ENCODE measurements around the gene SDF4. TPM values are rescaled to one million over a fixed set of nuclear protein-coding genes. Genes with fewer than 3 reads are reported as not detected.
"Not testable (repeated sequence)": the region's sequence is repeated elsewhere in the genome, so short reads cannot be mapped to it uniquely, and the experiment has no call there.

SDF4 gene
- total RNA-seq, 1 experiment from 2014 or later = 254 TPM

- Histone ChIP-seq H4K20me1 (ENCODE audit: low read length) (no peaks in the 10 kb centered on the region), H2AFZ (ENCODE audit: low read length) (no peak overlapping the region), H3K9me3 (ENCODE audit: low read length) (no peaks in the 10 kb centered on the region), H3K4me1 (ENCODE audit: insufficient read depth, low read length) (no peaks in the 10 kb centered on the region), H3K79me2 (ENCODE audit: low read length) (no peaks in the 10 kb centered on the region), H3K4me2 (ENCODE audit: low read length) (no peak overlapping the region), H3K36me3 (ENCODE audit: low read depth, low read length) (peaks cover 32% of the 10 kb centered on the region), H3K27me3 (ENCODE audit: low read length) (no peaks in the 10 kb centered on the region), H3K9ac (ENCODE audit: low read length) (no peak overlapping the region), H3K9me2 (replicated peaks; ENCODE audit: low read length) (no peaks in the 10 kb centered on the region), H3K27ac (ENCODE audit: low read length) (no peak overlapping the region), H3K4me3 (ENCODE audit: low read length) (no peak overlapping the region), H3F3A (ENCODE audit: low read length, unreplicated experiment) (no peaks in the 10 kb centered on the region)
- BruUV-seq (replicated peaks) = no TSS peak
- CTCF ChIA-PET = interaction anchor here (0.6 to 1.3 kb wide), 4 partner anchors 14 to 129 kb away, joined by 3 to 6 read pairs (median 4); no protein-coding TSS in a partner anchor
- no peak for TF ChIP-seq EZH2 (IDR thresholded peaks at IDR 0.05; ENCODE audit: low read length, unreplicated experiment)
- no peak for TF ChIP-seq CTCF (conservative IDR thresholded peaks at IDR 0.05; ENCODE audit: low read depth, low read length)
- no peak for TF ChIP-seq EZH2phosphoT487 (IDR thresholded peaks at IDR 0.05; ENCODE audit: borderline replicate concordance, low read length)
- no peak for ATAC-seq
- POLR2A ChIA-PET (ENCODE audit: unreplicated experiment) = no interaction called here
- DNase-seq = no peak
- intact Hi-C loops (cut with micrococcal nuclease) = no loop called here
Measured at GRCh38 chr1:1250786-1251284, 19.0 kb upstream of the SDF4 start.

- H3K36me3 ChIP-seq (ENCODE audit: low read depth, low read length); H3F3A ChIP-seq (ENCODE audit: low read length, unreplicated experiment); H4K20me1 ChIP-seq (ENCODE audit: low read length); H3K9me2 ChIP-seq (replicated peaks; ENCODE audit: low read length); BruUV-seq (replicated peaks); H3K9me3 ChIP-seq (ENCODE audit: low read length); H3K4me2 ChIP-seq (ENCODE audit: low read length); H3K4me1 ChIP-seq (ENCODE audit: insufficient read depth, low read length); intact Hi-C loops (cut with micrococcal nuclease); H3K27ac ChIP-seq (ENCODE audit: low read length); H3K9ac ChIP-seq (ENCODE audit: low read length); H2AFZ ChIP-seq (ENCODE audit: low read length); H3K4me3 ChIP-seq (ENCODE audit: low read length); H3K79me2 ChIP-seq (ENCODE audit: low read length); DNase-seq; CTCF ChIA-PET; H3K27me3 ChIP-seq (ENCODE audit: low read length): not testable (repeated sequence)
- ATAC-seq = peak; percentile 3; the same call in 1 of the 2 replicates
- POLR2A ChIA-PET (ENCODE audit: unreplicated experiment) = interaction anchor here (0.6 kb wide), 1 partner anchor 16 kb away, joined by 4 read pairs; no protein-coding TSS in a partner anchor
Measured at GRCh38 chr1:1248009-1248913, 16.5 kb upstream of the SDF4 start.

GRCh38 chr1:1247341-1247913 lies 15.6 kb upstream of the SDF4 start:
- ATAC-seq = peak; percentile 9; the same call in 1 of the 2 replicates
- no peaks in the 10 kb centered on the region for H3F3A ChIP-seq (ENCODE audit: low read length, unreplicated experiment)
- H4K20me1 ChIP-seq (ENCODE audit: low read length) = no peaks in the 10 kb centered on the region
- POLR2A ChIA-PET (ENCODE audit: unreplicated experiment) = interaction anchor here (0.6 kb wide), 1 partner anchor 17 kb away, joined by 4 read pairs; no protein-coding TSS in a partner anchor
- H3K27ac ChIP-seq (ENCODE audit: low read length) = no peak overlapping the region
- intact Hi-C loops (cut with micrococcal nuclease) = no loop called here
- no peak overlapping the region for H3K4me3 ChIP-seq (ENCODE audit: low read length)
- H3K4me1 ChIP-seq (ENCODE audit: insufficient read depth, low read length) = no peaks in the 10 kb centered on the region
- no peaks in the 10 kb centered on the region for H3K27me3 ChIP-seq (ENCODE audit: low read length)
- H3K9me3 ChIP-seq (ENCODE audit: low read length) = no peaks in the 10 kb centered on the region
- H3K9ac ChIP-seq (ENCODE audit: low read length) = no peak overlapping the region
- BruUV-seq (replicated peaks) = no TSS peak
- TF ChIP-seq CTCF (conservative IDR thresholded peaks at IDR 0.05; ENCODE audit: low read depth, low read length) = 0 out of 2 replicates have a peak, but pooled peaks have one; percentile 5
- no peak for TF ChIP-seq EZH2phosphoT487 (IDR thresholded peaks at IDR 0.05; ENCODE audit: borderline replicate concordance, low read length)
- H2AFZ ChIP-seq (ENCODE audit: low read length) = no peak overlapping the region
- H3K4me2 ChIP-seq (ENCODE audit: low read length) = no peak overlapping the region
- no peaks in the 10 kb centered on the region; the same call in 1 of the 2 replicates for H3K36me3 ChIP-seq (ENCODE audit: low read depth, low read length)
- no peaks in the 10 kb centered on the region for H3K9me2 ChIP-seq (replicated peaks; ENCODE audit: low read length)
- CTCF ChIA-PET = no interaction called here
- DNase-seq = no peak
- no peaks in the 10 kb centered on the region for H3K79me2 ChIP-seq (ENCODE audit: low read length)

Data from PC-3 (cell line).